HepG2 (cell line): ENCODE measurements around the gene UNKL.

ENCODE experiments used
- FOXP1 ChIP-seq, 2 experiments: fragments of 450-650 bp in 1 of 2; IDR thresholded peaks; 2 replicates each; pipeline ENCODE4 v1.6.1; 2017 to 2018; ENCODE audit warnings: antibody characterized with exemption in 1 of 2
- GABPA ChIP-seq, 2 experiments: IDR thresholded peaks; 2 replicates each; pipeline ENCODE4 v1.6.1; 2011 to 2016; ENCODE audit warnings: low read depth in 2 of 2, low read length in 1 of 2, missing biosample characterization in 1 of 2, missing genetic modification characterization in 1 of 2
- ZNF292 ChIP-seq: sonication (generic); formaldehyde crosslinking; IDR thresholded peaks from 2 replicates; pipeline ENCODE4 v1.8.1; 2022; ENCODE audit warnings: mild to moderate bottlenecking, low read depth, missing genetic modification reagents, borderline replicate concordance
- TF ChIP-seq, protein P1 (sequence below): sonication (generic); formaldehyde crosslinking; IDR thresholded peaks from 2 replicates; pipeline ENCODE4 v1.5.0; 2020; ENCODE audit warnings: mild to moderate bottlenecking, missing genetic modification reagents, borderline replicate concordance

DNA sequence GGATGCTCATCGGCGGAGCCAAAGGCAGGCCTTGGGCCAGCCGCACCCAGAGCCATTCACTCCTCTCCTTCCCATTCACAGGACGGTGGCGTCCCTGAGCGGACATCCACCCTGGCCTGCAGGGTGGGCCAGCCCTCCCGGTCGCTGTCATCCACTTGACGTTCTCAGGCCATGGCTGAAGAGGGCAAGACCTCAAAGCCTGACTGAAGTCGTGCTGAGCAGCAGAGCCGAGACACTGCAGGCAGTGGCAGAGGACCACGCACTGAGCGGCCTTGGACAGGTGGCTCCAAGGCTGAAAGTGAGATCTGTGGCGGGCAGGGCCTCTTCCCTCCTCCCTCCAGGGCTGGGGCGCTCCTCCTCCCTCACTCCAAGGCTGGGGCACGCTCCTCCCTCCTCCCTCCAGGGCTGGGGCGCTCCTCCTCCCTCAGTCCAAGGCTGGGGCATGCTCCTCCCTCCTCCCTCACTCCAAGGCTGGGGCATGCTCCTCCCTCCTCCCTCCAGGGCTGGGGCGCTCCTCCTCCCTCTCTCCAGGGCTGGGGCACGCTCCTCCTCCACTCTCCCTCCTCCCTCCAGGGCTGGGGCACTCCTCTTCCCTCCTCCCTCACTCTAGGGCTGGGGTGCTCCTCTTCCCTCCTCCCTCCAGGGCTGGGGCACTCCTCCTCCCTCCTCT is 38.6 kb downstream of the UNKL start:
- TF ChIP-seq FOXP1 (IDR thresholded peaks at IDR 0.05) (no peak), FOXP1 (CRISPR knock-in tag; IDR thresholded peaks at IDR 0.05) (no peak), GABPA (IDR thresholded peaks at IDR 0.05; ENCODE audit: low read depth, low read length) (no peak), GABPA (CRISPR knock-in tag; IDR thresholded peaks at IDR 0.05; ENCODE audit: low read depth) (no peak), ZNF292 (CRISPR knock-in tag) (no peak)
- TF ChIP-seq, protein P1, sequence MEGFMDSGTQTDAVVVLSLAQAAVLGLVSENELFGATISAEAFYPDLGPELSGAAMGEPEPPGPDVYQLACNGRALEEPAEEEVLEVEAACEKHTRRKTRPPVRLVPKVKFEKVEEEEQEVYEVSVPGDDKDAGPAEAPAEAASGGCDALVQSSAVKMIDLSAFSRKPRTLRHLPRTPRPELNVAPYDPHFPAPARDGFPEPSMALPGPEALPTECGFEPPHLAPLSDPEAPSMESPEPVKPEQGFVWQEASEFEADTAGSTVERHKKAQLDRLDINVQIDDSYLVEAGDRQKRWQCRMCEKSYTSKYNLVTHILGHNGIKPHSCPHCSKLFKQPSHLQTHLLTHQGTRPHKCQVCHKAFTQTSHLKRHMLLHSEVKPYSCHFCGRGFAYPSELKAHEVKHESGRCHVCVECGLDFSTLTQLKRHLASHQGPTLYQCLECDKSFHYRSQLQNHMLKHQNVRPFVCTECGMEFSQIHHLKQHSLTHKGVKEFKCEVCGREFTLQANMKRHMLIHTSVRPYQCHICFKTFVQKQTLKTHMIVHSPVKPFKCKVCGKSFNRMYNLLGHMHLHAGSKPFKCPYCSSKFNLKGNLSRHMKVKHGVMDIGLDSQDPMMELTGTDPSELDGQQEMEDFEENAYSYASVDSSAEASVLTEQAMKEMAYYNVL (CRISPR knock-in tag), result no peak
